ENCODE data around the gene NLGN4Y. TPM values are rescaled to one million over a fixed set of nuclear protein-coding genes. Genes with fewer than 3 reads are reported as not detected.

The NLGN4Y gene
- total RNA-seq, 1 experiment from 2014 or later: 48.4 TPM

- TF ChIP-seq AFF4 (CRISPR knock-in tag; IDR thresholded peaks at IDR 0.05; ENCODE audit: borderline replicate concordance): no peak
- TF ChIP-seq ZNF423 (CRISPR knock-in tag; IDR thresholded peaks at IDR 0.05): no peak
- TF ChIP-seq ZNF121 (CRISPR knock-in tag; IDR thresholded peaks at IDR 0.05): no peak
- no peak for TF ChIP-seq NFYB (CRISPR knock-in tag; conservative IDR thresholded peaks at IDR 0.05; ENCODE audit: low read depth)
- no peak for TF ChIP-seq ESRRA (CRISPR knock-in tag; IDR thresholded peaks at IDR 0.05; ENCODE audit: borderline replicate concordance)
- no peak for TF ChIP-seq PRDM15 (CRISPR knock-in tag; IDR thresholded peaks at IDR 0.05)
Measured at GRCh38 chrY:14822906-14823305, 298.6 kb downstream of the NLGN4Y start (continued).

GRCh38 chrY:14824583-14824982 lies 300.3 kb downstream of the NLGN4Y start:
- H3K36me3 Mint-ChIP-seq: peaks cover 9% of the 10 kb centered on the region; the same call in 1 of the 2 replicates
- no peak for ATAC-seq
- no peaks in the 10 kb centered on the region for H3K9me3 Mint-ChIP-seq
- POLR2A ChIA-PET: no interaction called here
- no peak overlapping the region for H3K27ac Mint-ChIP-seq
- no peaks in the 10 kb centered on the region for H3K27me3 Mint-ChIP-seq (ENCODE audit: low read depth)
- peaks cover 7% of the 10 kb centered on the region for H3K4me1 Mint-ChIP-seq
- DNase-seq (ENCODE audit: low spot score): no peak
- no peak overlapping the region for H3K4me3 Mint-ChIP-seq
- CTCF ChIA-PET: no interaction called here
- TF ChIP-seq MYBL2 (CRISPR knock-in tag; IDR thresholded peaks at IDR 0.05): no peak
- TF ChIP-seq CBFB (CRISPR knock-in tag; IDR thresholded peaks at IDR 0.05; ENCODE audit: low read depth): no peak
- TF ChIP-seq JAZF1 (CRISPR knock-in tag; IDR thresholded peaks at IDR 0.05): no peak
- no peak for TF ChIP-seq FOXP1 (CRISPR knock-in tag; IDR thresholded peaks at IDR 0.05; ENCODE audit: borderline replicate concordance)
- TF ChIP-seq ZNF396 (CRISPR knock-in tag; IDR thresholded peaks at IDR 0.05; ENCODE audit: borderline replicate concordance): no peak
- TF ChIP-seq ATF2 (CRISPR knock-in tag; IDR thresholded peaks at IDR 0.05; ENCODE audit: borderline replicate concordance, low read depth): no peak
- no peak for TF ChIP-seq ZSCAN18 (CRISPR knock-in tag; IDR thresholded peaks at IDR 0.05)
- no peak for TF ChIP-seq TP53 (CRISPR knock-in tag; IDR thresholded peaks at IDR 0.05)
- no peak for TF ChIP-seq OVOL2 (CRISPR knock-in tag; IDR thresholded peaks at IDR 0.05; ENCODE audit: borderline replicate concordance)
- TF ChIP-seq FOXJ3 (CRISPR knock-in tag; IDR thresholded peaks at IDR 0.05; ENCODE audit: borderline replicate concordance): no peak
- TF ChIP-seq NFYB (CRISPR knock-in tag; conservative IDR thresholded peaks at IDR 0.05; ENCODE audit: low read depth): no peak
- no peak for TF ChIP-seq RELA (CRISPR knock-in tag; IDR thresholded peaks at IDR 0.05; ENCODE audit: borderline replicate concordance)
- no peak for TF ChIP-seq STAT6 (CRISPR knock-in tag; conservative IDR thresholded peaks at IDR 0.05; ENCODE audit: low read depth)
- no peak for TF ChIP-seq NR3C1 (CRISPR knock-in tag; conservative IDR thresholded peaks at IDR 0.05; ENCODE audit: low read depth)
- no peak for TF ChIP-seq ESRRA (CRISPR knock-in tag; IDR thresholded peaks at IDR 0.05; ENCODE audit: borderline replicate concordance)
- TF ChIP-seq PRRX2 (CRISPR knock-in tag; IDR thresholded peaks at IDR 0.05): no peak
- TF ChIP-seq FOXP4 (CRISPR knock-in tag; IDR thresholded peaks at IDR 0.05): no peak
